Mucosa of stomach (tissue), 1 donor: ENCODE measurements around the gene TMEM63C.

Source experiments
- H3K27me3 ChIP-seq: one replicate; pipeline ENCODE4 v1.7.0; 2013; ENCODE audit warnings: mild to moderate bottlenecking, low read length; ENCODE audit not compliant: control insufficient read depth, insufficient read depth
- H3K36me3 ChIP-seq: one replicate; pipeline ENCODE4 v1.7.0; 2013; ENCODE audit warnings: low read length; ENCODE audit not compliant: control insufficient read depth, insufficient read depth
- H3K4me1 ChIP-seq: one replicate; pipeline ENCODE4 v1.7.0; 2013; ENCODE audit warnings: mild to moderate bottlenecking, low read length; ENCODE audit not compliant: control insufficient read depth, insufficient read depth
- H3K4me3 ChIP-seq: one replicate; pipeline ENCODE4 v1.7.0; 2013; ENCODE audit warnings: low read length
- H3K9ac ChIP-seq: one replicate; pipeline ENCODE4 v1.7.0; 2013; ENCODE audit warnings: mild to moderate bottlenecking, low read length, moderate library complexity
- H3K9me3 ChIP-seq: one replicate; pipeline ENCODE4 v1.7.0; 2013; ENCODE audit warnings: mild to moderate bottlenecking, low read length, moderate library complexity; ENCODE audit not compliant: control insufficient read depth
- donor health status: Pancreatic carcinoma.

TMEM63C gene, protein sequence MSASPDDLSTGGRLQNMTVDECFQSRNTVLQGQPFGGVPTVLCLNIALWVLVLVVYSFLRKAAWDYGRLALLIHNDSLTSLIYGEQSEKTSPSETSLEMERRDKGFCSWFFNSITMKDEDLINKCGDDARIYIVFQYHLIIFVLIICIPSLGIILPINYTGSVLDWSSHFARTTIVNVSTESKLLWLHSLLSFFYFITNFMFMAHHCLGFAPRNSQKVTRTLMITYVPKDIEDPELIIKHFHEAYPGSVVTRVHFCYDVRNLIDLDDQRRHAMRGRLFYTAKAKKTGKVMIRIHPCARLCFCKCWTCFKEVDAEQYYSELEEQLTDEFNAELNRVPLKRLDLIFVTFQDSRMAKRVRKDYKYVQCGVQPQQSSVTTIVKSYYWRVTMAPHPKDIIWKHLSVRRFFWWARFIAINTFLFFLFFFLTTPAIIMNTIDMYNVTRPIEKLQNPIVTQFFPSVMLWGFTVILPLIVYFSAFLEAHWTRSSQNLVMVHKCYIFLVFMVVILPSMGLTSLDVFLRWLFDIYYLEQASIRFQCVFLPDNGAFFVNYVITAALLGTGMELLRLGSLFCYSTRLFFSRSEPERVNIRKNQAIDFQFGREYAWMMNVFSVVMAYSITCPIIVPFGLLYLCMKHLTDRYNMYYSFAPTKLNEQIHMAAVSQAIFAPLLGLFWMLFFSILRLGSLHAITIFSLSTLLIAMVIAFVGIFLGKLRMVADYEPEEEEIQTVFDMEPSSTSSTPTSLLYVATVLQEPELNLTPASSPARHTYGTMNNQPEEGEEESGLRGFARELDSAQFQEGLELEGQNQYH

GRCh38 chr14:77181603-77182437 is at the start of gene TMEM63C:
Gene TMEM63C, plus strand, starts transcription at chr14:77181798. Its CDS starts 37,016 bp downstream, at chr14:77218814.
- Histone ChIP-seq H3K9me3 (no peaks in the 10 kb centered on the region), H3K4me1 (peaks cover 13% of the 10 kb centered on the region), H3K9ac (no peak within 1 kb of the TSS), H3K4me3 (no peak within 1 kb of the TSS), H3K27me3 (peaks cover 40% of the 10 kb centered on the region), H3K36me3 (no peaks in the 10 kb centered on the region)

- Histone ChIP-seq H3K4me3 (no peak overlapping the region), H3K4me1 (no peaks in the 10 kb centered on the region), H3K9me3 (no peaks in the 10 kb centered on the region), H3K9ac (no peak overlapping the region), H3K27me3 (peaks cover 31% of the 10 kb centered on the region), H3K36me3 (no peaks in the 10 kb centered on the region)
Observed at GRCh38 chr14:77131871-77132486, 49.6 kb upstream of the TMEM63C start.

- H3K36me3 ChIP-seq = no peaks in the 10 kb centered on the region
- peaks cover 38% of the 10 kb centered on the region for H3K27me3 ChIP-seq
- H3K4me1 ChIP-seq = no peaks in the 10 kb centered on the region
Observed at GRCh38 chr14:77133720-77134338, 47.8 kb upstream of the TMEM63C start.

GRCh38 chr14:77139022-77139421 is 42.6 kb upstream of the TMEM63C start:
- Histone ChIP-seq H3K36me3 (no peaks in the 10 kb centered on the region), H3K9me3 (no peaks in the 10 kb centered on the region), H3K4me1 (peaks cover 6% of the 10 kb centered on the region), H3K9ac (no peak overlapping the region), H3K27me3 (peaks cover 64% of the 10 kb centered on the region), H3K4me3 (no peak overlapping the region)

More at GRCh38 chr14:77133720-77134338, 47.8 kb upstream of the TMEM63C start:
- no peaks in the 10 kb centered on the region for H3K9me3 ChIP-seq
- H3K9ac ChIP-seq = no peak overlapping the region
- H3K4me3 ChIP-seq = no peak overlapping the region

- Histone ChIP-seq H3K9me3 (no peaks in the 10 kb centered on the region), H3K4me3 (no peak overlapping the region), H3K9ac (no peak overlapping the region), H3K27me3 (peaks cover 65% of the 10 kb centered on the region), H3K36me3 (no peaks in the 10 kb centered on the region), H3K4me1 (peaks cover 6% of the 10 kb centered on the region)
Observed at GRCh38 chr14:77139540-77140358, 41.8 kb upstream of the TMEM63C start.

DNA sequence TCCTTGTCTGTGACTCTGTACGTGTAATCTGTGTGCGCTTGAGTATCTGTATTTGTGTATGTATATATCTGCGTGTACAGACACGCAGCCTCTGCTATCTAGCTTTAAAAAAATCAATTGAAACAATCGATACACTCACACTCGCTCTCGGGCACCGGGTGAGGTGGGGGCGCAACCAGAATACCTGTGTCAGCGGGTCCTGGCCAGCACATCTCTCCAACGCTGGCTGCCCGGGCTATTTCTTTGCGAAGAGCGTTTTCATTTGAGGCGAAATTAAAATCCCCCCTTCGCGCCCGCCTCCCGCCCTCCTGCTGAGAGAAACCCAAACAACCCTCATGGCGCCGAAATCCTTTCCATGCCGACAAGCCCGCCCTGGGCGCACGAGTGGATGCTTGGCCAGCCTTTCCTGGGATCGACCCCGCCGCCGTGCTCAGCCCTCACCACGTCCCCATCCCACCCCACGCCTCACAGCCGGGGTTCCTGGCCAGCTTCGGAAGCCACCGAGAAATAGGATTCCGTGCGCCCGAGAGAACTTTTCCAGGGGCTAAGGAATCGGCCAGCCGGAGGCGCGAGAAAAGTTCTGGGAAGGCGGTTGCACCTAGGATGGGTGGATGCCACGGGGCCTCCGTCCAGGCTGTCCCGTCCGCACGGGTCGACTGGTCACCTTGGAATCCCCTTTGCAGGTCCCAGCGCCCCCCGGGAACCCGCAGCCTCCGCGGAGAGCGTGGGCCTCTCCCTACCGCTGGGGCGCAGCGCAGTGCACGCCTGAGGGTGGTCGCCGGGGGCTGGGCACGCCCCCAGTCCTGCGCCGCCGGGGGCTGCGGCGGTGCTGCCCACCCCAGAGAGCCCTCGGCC is 41.0 kb upstream of the TMEM63C start:
- Histone ChIP-seq H3K27me3 (peaks cover 66% of the 10 kb centered on the region), H3K36me3 (no peaks in the 10 kb centered on the region), H3K4me1 (peaks cover 6% of the 10 kb centered on the region), H3K9me3 (no peaks in the 10 kb centered on the region), H3K9ac (no peak overlapping the region), H3K4me3 (no peak overlapping the region)

DNA sequence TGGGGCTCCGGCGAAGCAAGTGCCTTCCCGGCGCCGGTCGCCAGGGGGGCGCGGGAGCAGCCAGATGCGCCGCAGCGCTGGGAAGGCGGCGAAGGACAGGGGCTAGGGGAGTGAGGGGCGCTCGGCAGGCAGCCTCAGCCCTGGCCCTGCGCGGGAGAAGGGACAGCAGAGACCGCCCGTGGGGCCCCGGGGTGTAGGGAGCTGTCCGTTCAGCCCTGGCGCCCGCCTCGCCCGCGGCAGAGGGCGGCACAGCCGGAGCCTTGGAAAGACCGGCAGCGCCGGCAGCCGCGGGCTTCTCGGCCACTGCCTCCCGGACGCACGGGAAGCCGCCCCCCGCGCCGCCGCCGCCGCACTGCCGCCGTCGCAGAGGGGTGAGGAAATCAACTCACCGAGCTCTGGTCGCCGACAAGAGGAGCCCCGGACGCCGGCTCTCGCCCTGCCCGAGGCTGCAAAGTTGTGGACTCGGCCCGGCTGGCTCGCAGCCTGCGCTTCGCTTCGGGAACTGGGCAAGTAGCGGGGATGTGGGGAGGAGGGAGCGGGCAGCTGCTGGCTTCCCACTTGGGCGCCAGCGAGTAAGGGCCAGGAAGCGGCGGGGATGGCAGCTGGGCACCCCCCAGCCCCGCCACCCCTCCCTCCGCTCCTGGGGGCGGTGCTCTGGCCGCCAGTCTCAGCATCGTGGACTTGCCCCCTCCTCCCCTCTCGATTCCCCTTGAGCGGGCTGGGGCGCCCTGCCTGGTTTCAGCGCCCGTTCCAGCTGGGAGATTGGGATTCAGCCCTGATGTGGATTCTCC is 40.2 kb upstream of the TMEM63C start, which contains the start of gene ZDHHC22:
Gene ZDHHC22 (minus strand): TSS at position 578 of the 791 bp plus-strand sequence. CDS start 2,053 bp downstream, outside the sequence.
- Histone ChIP-seq H3K36me3 (no peaks in the 10 kb centered on the region), H3K4me1 (peaks cover 6% of the 10 kb centered on the region), H3K27me3 (peaks cover 72% of the 10 kb centered on the region), H3K9ac (no peak within 1 kb of the TSS), H3K9me3 (no peaks in the 10 kb centered on the region), H3K4me3 (no peak within 1 kb of the TSS)

- Histone ChIP-seq H3K4me1 (peaks cover 6% of the 10 kb centered on the region), H3K9me3 (no peaks in the 10 kb centered on the region), H3K4me3 (no peak overlapping the region), H3K9ac (no peak overlapping the region), H3K36me3 (no peaks in the 10 kb centered on the region), H3K27me3 (peaks cover 78% of the 10 kb centered on the region)
Observed at GRCh38 chr14:77142005-77142800, 39.4 kb upstream of the TMEM63C start.

DNA sequence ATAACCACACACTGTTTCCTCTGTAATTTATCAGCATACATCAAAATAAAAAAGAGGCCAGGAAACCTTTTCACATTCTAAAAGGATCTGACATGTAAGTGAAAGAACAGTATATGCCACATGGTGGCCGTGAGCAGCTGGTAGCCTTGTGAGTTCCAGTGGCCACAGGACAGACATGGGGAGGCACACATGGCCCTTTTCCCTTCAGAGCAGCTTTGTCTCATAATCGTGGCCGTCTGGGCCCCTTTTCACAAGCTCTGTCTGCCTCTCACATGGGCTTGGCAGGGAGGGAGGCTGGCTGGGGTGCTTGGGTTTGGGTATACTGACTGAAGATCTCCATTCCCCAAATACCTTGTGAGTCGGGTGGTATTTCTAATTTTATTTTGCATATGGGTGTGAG is 38.5 kb upstream of the TMEM63C start:
- Histone ChIP-seq H3K9me3 (no peaks in the 10 kb centered on the region), H3K4me3 (no peak overlapping the region), H3K27me3 (peaks cover 76% of the 10 kb centered on the region), H3K36me3 (no peaks in the 10 kb centered on the region), H3K4me1 (peaks cover 6% of the 10 kb centered on the region), H3K9ac (no peak overlapping the region)
